IMR-90 (cell line): ENCODE results near the gene EFEMP1. TPM values are rescaled to one million over a fixed set of nuclear protein-coding genes. Genes with fewer than 3 reads are reported as not detected.

Experiments used
- ATAC-seq: fragments of 200-7000 bp; cut with Tn5 transposase; 2 replicates; pipeline ENCODE4 v1.9.1; 2020; ENCODE audit warnings: low read depth, mild to moderate bottlenecking, moderate library complexity
- BruUV-seq: library from RNA; stranded (reverse); fragments of 400-500 nt; replicated peaks from 2 replicates; lab custom pipeline; 2021; lab: Mats Ljungman, UMichigan
- CTCF ChIA-PET: fragments of 300-600 bp; formaldehyde crosslinking; extraction: SDS; loops from one replicate; lab custom pipeline; 2021; ENCODE audit warnings: antibody characterized with exemption; lab: Yijun Ruan, JAX
- POLR2A ChIA-PET: fragments of 300-600 bp; sonication (Branson Sonifier 250); formaldehyde crosslinking; loops from one replicate; lab custom pipeline; 2022; ENCODE audit warnings: antibody characterized with exemption; ENCODE audit not compliant: unreplicated experiment; lab: Charles Lee
- DNase-seq: peaks from one replicate; pipeline ENCODE4 v3.0.0; 2013
- H2AFZ ChIP-seq: replicated peaks from 2 replicates; pipeline ENCODE3; 2013; ENCODE audit warnings: low read length, mild to moderate bottlenecking; ENCODE audit not compliant: poor library complexity
- H2AK5ac ChIP-seq: 2 replicates; pipeline ENCODE4 v1.6.1; 2013; ENCODE audit warnings: low read depth, low read length, inconsistent platforms
- H2AK9ac ChIP-seq: replicated peaks from 2 replicates; pipeline ENCODE3; 2013; ENCODE audit warnings: mild to moderate bottlenecking, low read depth, low read length, moderate library complexity; ENCODE audit not compliant: poor library complexity
- H2BK120ac ChIP-seq: 2 replicates; pipeline ENCODE4 v1.6.1; 2013; ENCODE audit warnings: low read depth, low read length, inconsistent platforms
- H2BK15ac ChIP-seq: 3 replicates; pipeline ENCODE4 v1.6.1; 2013; ENCODE audit warnings: low read depth, low read length, inconsistent platforms
- H2BK20ac ChIP-seq: 2 replicates; pipeline ENCODE4 v1.6.1; 2013; ENCODE audit warnings: low read depth, mild to moderate bottlenecking, inconsistent platforms, low read length, moderate library complexity
- H2BK5ac ChIP-seq: 2 replicates; pipeline ENCODE4 v1.6.1; 2013; ENCODE audit warnings: mild to moderate bottlenecking, low read depth, low read length, inconsistent platforms; ENCODE audit not compliant: poor library complexity, severe bottlenecking
- H3K14ac ChIP-seq: replicated peaks from 2 replicates; pipeline ENCODE4 v1.6.1; 2013; ENCODE audit warnings: low read depth, low read length, inconsistent platforms
- H3K18ac ChIP-seq: 2 replicates; pipeline ENCODE4 v1.6.1; 2013; ENCODE audit warnings: low read depth, low read length, control low read depth
- H3K23ac ChIP-seq: 2 replicates; pipeline ENCODE4 v1.6.1; 2013; ENCODE audit warnings: low read depth, low read length, inconsistent platforms
- H3K27ac ChIP-seq: 2 replicates; pipeline ENCODE4 v1.5.1; 2013; ENCODE audit warnings: mild to moderate bottlenecking, control low read depth, low read length; ENCODE audit not compliant: insufficient read depth
- H3K27me3 ChIP-seq: 2 replicates; pipeline ENCODE4 v1.6.1; 2013; ENCODE audit warnings: low read length; ENCODE audit not compliant: control insufficient read depth, insufficient read depth
- H3K36me3 ChIP-seq: 2 replicates; pipeline ENCODE4 v1.6.1; 2013; ENCODE audit warnings: low read length, mixed read lengths; ENCODE audit not compliant: control insufficient read depth, insufficient read depth
- H3K4ac ChIP-seq: 2 replicates; pipeline ENCODE4 v1.6.1; 2013; ENCODE audit warnings: low read depth, low read length, inconsistent platforms
- H3K4me1 ChIP-seq: 2 replicates; pipeline ENCODE4 v1.6.1; 2013; ENCODE audit warnings: low read length, mixed read lengths; ENCODE audit not compliant: control insufficient read depth, insufficient read depth
- H3K4me2 ChIP-seq: 2 replicates; pipeline ENCODE4 v1.6.1; 2013; ENCODE audit warnings: low read depth, mild to moderate bottlenecking, control low read depth, low read length, moderate library complexity
- H3K4me3 ChIP-seq: 2 replicates; pipeline ENCODE4 v1.5.1; 2013; ENCODE audit warnings: low read depth, mild to moderate bottlenecking, control low read depth, low read length, moderate library complexity; ENCODE audit not compliant: insufficient read depth
- H3K56ac ChIP-seq: 2 replicates; pipeline ENCODE4 v1.6.1; 2013; ENCODE audit warnings: low read length, inconsistent platforms; ENCODE audit not compliant: insufficient read depth; ENCODE audit errors: extremely low read depth
- H3K79me1 ChIP-seq, 2 experiments: 2 replicates each; pipeline ENCODE4 v1.6.1; 2013; ENCODE audit warnings: low read length in 2 of 2, inconsistent platforms in 1 of 2, low read depth in 1 of 2
- H3K9ac ChIP-seq: 2 replicates; pipeline ENCODE4 v1.6.1; 2013; ENCODE audit warnings: low read depth, low read length, control low read depth
- H3K9me1 ChIP-seq: 2 replicates; pipeline ENCODE4 v1.6.1; 2013; ENCODE audit warnings: low read length, inconsistent platforms; ENCODE audit not compliant: insufficient read depth
- H3K9me3 ChIP-seq: 2 replicates; pipeline ENCODE4 v1.6.1; 2013; ENCODE audit warnings: low read length; ENCODE audit not compliant: control insufficient read depth, insufficient read depth
- H4K20me1 ChIP-seq: 2 replicates; pipeline ENCODE4 v1.6.1; 2013; ENCODE audit warnings: low read length, inconsistent platforms; ENCODE audit not compliant: insufficient read depth
- H4K5ac ChIP-seq: 2 replicates; pipeline ENCODE4 v1.6.1; 2013; ENCODE audit warnings: mild to moderate bottlenecking, low read depth, low read length, control low read depth
- H4K8ac ChIP-seq, 2 experiments: 2 replicates each; pipeline ENCODE4 v1.6.1; 2013; ENCODE audit warnings: low read depth in 2 of 2, low read length in 2 of 2, control low read depth in 1 of 2, inconsistent platforms in 1 of 2
- H4K91ac ChIP-seq: 2 replicates; pipeline ENCODE4 v1.6.1; 2013; ENCODE audit warnings: low read depth, low read length, inconsistent platforms; ENCODE audit not compliant: insufficient read depth
- BHLHE40 ChIP-seq: fragments of 150-350 bp; IDR thresholded peaks from 2 replicates; pipeline ENCODE4 v1.6.1; 2016; ENCODE audit warnings: mild to moderate bottlenecking, low read depth, low read length
- CEBPB ChIP-seq: IDR thresholded peaks from 2 replicates; pipeline ENCODE4 v1.6.1; 2012; ENCODE audit warnings: low read depth, low read length, improper control_type of control experiment
- CHD1 ChIP-seq: IDR thresholded peaks from 2 replicates; pipeline ENCODE4 v1.6.1; 2012; ENCODE audit warnings: low read depth, low read length, improper control_type of control experiment
- FOS ChIP-seq: fragments of 150-350 bp; IDR thresholded peaks from 2 replicates; pipeline ENCODE4 v1.6.1; 2016; ENCODE audit warnings: low read depth, low read length
- MAFK ChIP-seq: IDR thresholded peaks from 2 replicates; pipeline ENCODE4 v1.6.1; 2012; ENCODE audit warnings: low read depth, low read length, improper control_type of control experiment
- MAZ ChIP-seq: IDR thresholded peaks from 2 replicates; pipeline ENCODE4 v1.6.1; 2012; ENCODE audit warnings: low read depth, mild to moderate bottlenecking, low read length, improper control_type of control experiment, moderate library complexity, borderline replicate concordance
- MXI1 ChIP-seq: IDR thresholded peaks from 2 replicates; pipeline ENCODE4 v1.6.1; 2012; ENCODE audit warnings: low read depth, mild to moderate bottlenecking, low read length, moderate library complexity, borderline replicate concordance
- NFE2L2 ChIP-seq: fragments of 150-350 bp; IDR thresholded peaks from 2 replicates; pipeline ENCODE4 v1.6.1; 2016; ENCODE audit warnings: low read depth, mild to moderate bottlenecking, low read length
- POLR2A ChIP-seq: IDR thresholded peaks from 2 replicates; pipeline ENCODE4 v1.6.1; 2012; ENCODE audit warnings: mild to moderate bottlenecking, low read depth, low read length
- RAD21 ChIP-seq: IDR thresholded peaks from 2 replicates; pipeline ENCODE4 v1.6.1; 2012; ENCODE audit warnings: low read length, improper control_type of control experiment
- RCOR1 ChIP-seq: IDR thresholded peaks from 2 replicates; pipeline ENCODE4 v1.6.1; 2012; ENCODE audit warnings: mild to moderate bottlenecking, low read length, improper control_type of control experiment; ENCODE audit not compliant: insufficient replicate concordance
- RFX5 ChIP-seq: IDR thresholded peaks from 2 replicates; pipeline ENCODE4 v1.8.0; 2012; ENCODE audit warnings: low read depth, mild to moderate bottlenecking, low read length, moderate library complexity
- SMC3 ChIP-seq: fragments of 150-350 bp; IDR thresholded peaks from 2 replicates; pipeline ENCODE4 v1.6.1; 2016; ENCODE audit warnings: low read depth, mild to moderate bottlenecking, antibody characterized with exemption, low read length, moderate library complexity
- WGBS, 2 experiments: methylation state at CpG; one replicate each; pipeline versions ENCODE4 v1.1.5 to v1.1.7; 2013; ENCODE audit warnings: missing lambda C conversion rate in 2 of 2; ENCODE audit not compliant: insufficient read length in 1 of 2; ENCODE audit errors: extremely low coverage in 2 of 2; 5-methylcytosine and 5-hydroxymethylcytosine counted together
- dilution Hi-C: fragments of 300-500 bp; cut with HindIII; formaldehyde crosslinking; loops from one replicate; pipeline ENCODE4 v1.14.3; 2018; ENCODE audit warnings: low sequenced_read_pairs; ENCODE audit not compliant: unreplicated experiment
- in situ Hi-C: fragments of 300-500 bp; cut with MboI; formaldehyde crosslinking; loops from 3 replicates; pipeline ENCODE4 v1.14.3; 2019; ENCODE audit warnings: low sequenced_read_pairs, inconsistent platforms, mixed read lengths
- intact Hi-C: fragments of 100-400 bp; cut with micrococcal nuclease; formaldehyde crosslinking; loops from 2 replicates; pipeline ENCODE4 v1.10.0; 2022
- polyA plus RNA-seq, 3 experiments: library from polyadenylated mRNA; depleted of rRNA; stranded (reverse); fragments of >200 nt; gene quantifications; 2 replicates each; pipeline ENCODE4 v1.2.3, GENCODE V29; 2012; ENCODE audit warnings: low replicate concordance in 1 of 3
- total RNA-seq: library from RNA; depleted of rRNA; stranded (reverse); fragments of >200 nt; gene quantifications from 2 replicates; pipeline ENCODE4 v1.2.3, GENCODE V29; 2012
- TF ChIP-seq, protein P1 (sequence below): fragments of 150-350 bp; IDR thresholded peaks from 2 replicates; pipeline ENCODE4 v1.6.1; 2016; ENCODE audit warnings: low read depth, mild to moderate bottlenecking, low read length, moderate library complexity, borderline replicate concordance
- TF ChIP-seq, protein P2 (sequence below): conservative IDR thresholded peaks from 2 replicates; pipeline ENCODE4 v1.5.1; 2012; ENCODE audit warnings: mild to moderate bottlenecking, low read depth, low read length, improper control_type of control experiment
- TF ChIP-seq, protein P3 (sequence below): fragments of 150-350 bp; IDR thresholded peaks from 2 replicates; pipeline ENCODE4 v1.6.1; 2017; ENCODE audit warnings: mild to moderate bottlenecking, antibody characterized with exemption, low read length, low read depth

Gene EFEMP1
- total and polyA plus RNA-seq, 2 of the 4 experiments (the other 2 are of a cell fraction): 214 to 219 TPM

DNA sequence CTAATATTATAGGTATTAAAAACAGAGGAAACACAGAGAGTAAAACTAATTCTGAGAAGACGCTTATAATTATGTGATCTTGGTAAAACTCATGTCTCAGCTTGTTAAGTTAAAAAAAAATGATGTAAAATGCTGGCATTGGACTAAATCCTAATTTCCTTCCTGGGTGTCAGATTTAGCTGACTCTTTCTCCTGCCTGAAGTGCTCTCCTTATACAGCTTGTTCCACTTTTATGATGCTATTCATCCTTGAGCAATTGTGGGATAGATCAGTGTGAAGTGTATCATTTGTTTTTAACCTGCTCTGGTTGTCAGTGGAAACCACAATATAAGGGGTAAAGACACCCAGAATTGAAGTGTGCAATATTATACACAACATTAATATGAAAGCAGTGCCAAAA is 84.9 kb downstream of the EFEMP1 start:
- Histone ChIP-seq H3K56ac (peak overlapping the region; percentile 56; the same call in 1 of the 2 replicates), H3K27me3 (no peaks in the 10 kb centered on the region), H4K8ac (peak overlapping the region; percentile 24 to 70; a peak in 3 of 4 replicates), H3K14ac (peak overlapping the region; percentile 68; the same call in 1 of the 2 replicates), H4K5ac (peak overlapping the region; percentile 81; the same call in 1 of the 2 replicates), H3K4ac (peak overlapping the region; percentile 77), H3K4me1 (peaks cover 19% of the 10 kb centered on the region), H3K9ac (no peak overlapping the region; the same call in 1 of the 2 replicates), H2AFZ (no peak overlapping the region), H2AK5ac (no peak overlapping the region), H3K4me3 (no peak overlapping the region), H3K36me3 (no peaks in the 10 kb centered on the region), H3K23ac (peak overlapping the region; percentile 24), H3K27ac (peak overlapping the region; percentile 7; the same call in 1 of the 2 replicates), H2BK15ac (peak overlapping the region; percentile 90; the same call in 2 of the 3 replicates), H3K4me2 (peak overlapping the region; percentile 30; the same call in 1 of the 2 replicates), H4K91ac (peak overlapping the region; percentile 78), H3K9me3 (no peaks in the 10 kb centered on the region), H4K20me1 (no peaks in the 10 kb centered on the region), H2BK20ac (peak overlapping the region; percentile 86), H2AK9ac (no peak overlapping the region), H3K79me1 (no peaks in the 10 kb centered on the region), H3K9me1 (peaks cover 3% of the 10 kb centered on the region; the same call in 1 of the 2 replicates), H3K18ac (peak overlapping the region; percentile 87), H2BK5ac (peak overlapping the region; percentile 95), H2BK120ac (peak overlapping the region; percentile 93)
- ATAC-seq (no peak), DNase-seq (no peak)
- in situ Hi-C loops (no loop called here), intact Hi-C loops (no loop called here), dilution Hi-C loops (no loop called here)
- POLR2A ChIA-PET: interaction anchor here (0.5 to 0.7 kb wide), 2 partner anchors 33 to 58 kb away, joined by 3 read pairs; no protein-coding TSS in a partner anchor
- BruUV-seq: no TSS peak
- CTCF ChIA-PET: interaction anchor here (1.3 kb wide), 1 partner anchor 17 kb away, joined by 3 read pairs; no protein-coding TSS in a partner anchor
- TF ChIP-seq MAZ: no peak
- no peak for TF ChIP-seq RFX5
- no peak for TF ChIP-seq BHLHE40
- TF ChIP-seq CEBPB: no peak
- TF ChIP-seq, protein P1, sequence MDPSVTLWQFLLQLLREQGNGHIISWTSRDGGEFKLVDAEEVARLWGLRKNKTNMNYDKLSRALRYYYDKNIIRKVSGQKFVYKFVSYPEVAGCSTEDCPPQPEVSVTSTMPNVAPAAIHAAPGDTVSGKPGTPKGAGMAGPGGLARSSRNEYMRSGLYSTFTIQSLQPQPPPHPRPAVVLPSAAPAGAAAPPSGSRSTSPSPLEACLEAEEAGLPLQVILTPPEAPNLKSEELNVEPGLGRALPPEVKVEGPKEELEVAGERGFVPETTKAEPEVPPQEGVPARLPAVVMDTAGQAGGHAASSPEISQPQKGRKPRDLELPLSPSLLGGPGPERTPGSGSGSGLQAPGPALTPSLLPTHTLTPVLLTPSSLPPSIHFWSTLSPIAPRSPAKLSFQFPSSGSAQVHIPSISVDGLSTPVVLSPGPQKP: no peak
- TF ChIP-seq SMC3: no peak
- TF ChIP-seq, protein P2, sequence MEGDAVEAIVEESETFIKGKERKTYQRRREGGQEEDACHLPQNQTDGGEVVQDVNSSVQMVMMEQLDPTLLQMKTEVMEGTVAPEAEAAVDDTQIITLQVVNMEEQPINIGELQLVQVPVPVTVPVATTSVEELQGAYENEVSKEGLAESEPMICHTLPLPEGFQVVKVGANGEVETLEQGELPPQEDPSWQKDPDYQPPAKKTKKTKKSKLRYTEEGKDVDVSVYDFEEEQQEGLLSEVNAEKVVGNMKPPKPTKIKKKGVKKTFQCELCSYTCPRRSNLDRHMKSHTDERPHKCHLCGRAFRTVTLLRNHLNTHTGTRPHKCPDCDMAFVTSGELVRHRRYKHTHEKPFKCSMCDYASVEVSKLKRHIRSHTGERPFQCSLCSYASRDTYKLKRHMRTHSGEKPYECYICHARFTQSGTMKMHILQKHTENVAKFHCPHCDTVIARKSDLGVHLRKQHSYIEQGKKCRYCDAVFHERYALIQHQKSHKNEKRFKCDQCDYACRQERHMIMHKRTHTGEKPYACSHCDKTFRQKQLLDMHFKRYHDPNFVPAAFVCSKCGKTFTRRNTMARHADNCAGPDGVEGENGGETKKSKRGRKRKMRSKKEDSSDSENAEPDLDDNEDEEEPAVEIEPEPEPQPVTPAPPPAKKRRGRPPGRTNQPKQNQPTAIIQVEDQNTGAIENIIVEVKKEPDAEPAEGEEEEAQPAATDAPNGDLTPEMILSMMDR: no peak
- no peak for TF ChIP-seq CHD1
- TF ChIP-seq RAD21: no peak
- no peak for TF ChIP-seq POLR2A
- TF ChIP-seq, protein P3, sequence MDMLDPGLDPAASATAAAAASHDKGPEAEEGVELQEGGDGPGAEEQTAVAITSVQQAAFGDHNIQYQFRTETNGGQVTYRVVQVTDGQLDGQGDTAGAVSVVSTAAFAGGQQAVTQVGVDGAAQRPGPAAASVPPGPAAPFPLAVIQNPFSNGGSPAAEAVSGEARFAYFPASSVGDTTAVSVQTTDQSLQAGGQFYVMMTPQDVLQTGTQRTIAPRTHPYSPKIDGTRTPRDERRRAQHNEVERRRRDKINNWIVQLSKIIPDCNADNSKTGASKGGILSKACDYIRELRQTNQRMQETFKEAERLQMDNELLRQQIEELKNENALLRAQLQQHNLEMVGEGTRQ: no peak
- no peak for TF ChIP-seq NFE2L2
- TF ChIP-seq FOS: no peak
- no peak for TF ChIP-seq MAFK
- no peak for TF ChIP-seq RCOR1
- TF ChIP-seq MXI1: no peak
- no CpG with 5 or more reads among the region's 1 CpG for WGBS, 2 experiments
